GM10266 (cell line): Measurements from ENCODE around the gene FAM50A.

Experiments
- DNase-seq: peaks from one replicate; pipeline ENCODE4 v3.0.0; 2012; ENCODE audit errors: extremely low spot score
- TF ChIP-seq, protein P1 (sequence below): IDR thresholded peaks from 2 replicates; pipeline ENCODE4 v1.5.1; 2012; ENCODE audit warnings: mild to moderate bottlenecking, low read depth; ENCODE audit not compliant: control insufficient read depth, insufficient read depth; ENCODE audit errors: missing control alignments

The FAM50A gene

DNA sequence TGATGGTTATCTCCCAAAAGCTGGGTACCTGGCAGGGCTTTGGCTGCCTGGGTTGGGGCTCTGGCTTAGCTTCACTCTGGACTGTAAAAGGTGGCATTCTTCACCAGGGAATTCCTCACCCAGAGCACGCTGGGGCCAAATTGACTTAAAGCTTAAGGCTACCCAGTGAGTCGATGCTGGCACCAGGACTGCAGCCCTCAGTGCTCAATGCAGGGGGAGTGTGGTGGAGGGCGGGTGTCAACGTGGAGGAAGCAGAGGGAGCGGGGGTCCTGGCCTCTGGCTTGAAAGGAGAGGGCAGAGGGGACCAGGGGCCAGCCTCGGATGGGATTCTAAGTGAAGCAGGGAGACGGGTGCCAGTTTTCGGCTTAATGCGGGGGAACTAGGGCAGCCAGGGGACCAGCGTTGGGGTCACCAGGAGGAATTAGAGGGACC, 446 bp upstream of the FAM50A start:
- TF ChIP-seq, protein P1, sequence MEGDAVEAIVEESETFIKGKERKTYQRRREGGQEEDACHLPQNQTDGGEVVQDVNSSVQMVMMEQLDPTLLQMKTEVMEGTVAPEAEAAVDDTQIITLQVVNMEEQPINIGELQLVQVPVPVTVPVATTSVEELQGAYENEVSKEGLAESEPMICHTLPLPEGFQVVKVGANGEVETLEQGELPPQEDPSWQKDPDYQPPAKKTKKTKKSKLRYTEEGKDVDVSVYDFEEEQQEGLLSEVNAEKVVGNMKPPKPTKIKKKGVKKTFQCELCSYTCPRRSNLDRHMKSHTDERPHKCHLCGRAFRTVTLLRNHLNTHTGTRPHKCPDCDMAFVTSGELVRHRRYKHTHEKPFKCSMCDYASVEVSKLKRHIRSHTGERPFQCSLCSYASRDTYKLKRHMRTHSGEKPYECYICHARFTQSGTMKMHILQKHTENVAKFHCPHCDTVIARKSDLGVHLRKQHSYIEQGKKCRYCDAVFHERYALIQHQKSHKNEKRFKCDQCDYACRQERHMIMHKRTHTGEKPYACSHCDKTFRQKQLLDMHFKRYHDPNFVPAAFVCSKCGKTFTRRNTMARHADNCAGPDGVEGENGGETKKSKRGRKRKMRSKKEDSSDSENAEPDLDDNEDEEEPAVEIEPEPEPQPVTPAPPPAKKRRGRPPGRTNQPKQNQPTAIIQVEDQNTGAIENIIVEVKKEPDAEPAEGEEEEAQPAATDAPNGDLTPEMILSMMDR, result no peak
- no peak for DNase-seq

DNA sequence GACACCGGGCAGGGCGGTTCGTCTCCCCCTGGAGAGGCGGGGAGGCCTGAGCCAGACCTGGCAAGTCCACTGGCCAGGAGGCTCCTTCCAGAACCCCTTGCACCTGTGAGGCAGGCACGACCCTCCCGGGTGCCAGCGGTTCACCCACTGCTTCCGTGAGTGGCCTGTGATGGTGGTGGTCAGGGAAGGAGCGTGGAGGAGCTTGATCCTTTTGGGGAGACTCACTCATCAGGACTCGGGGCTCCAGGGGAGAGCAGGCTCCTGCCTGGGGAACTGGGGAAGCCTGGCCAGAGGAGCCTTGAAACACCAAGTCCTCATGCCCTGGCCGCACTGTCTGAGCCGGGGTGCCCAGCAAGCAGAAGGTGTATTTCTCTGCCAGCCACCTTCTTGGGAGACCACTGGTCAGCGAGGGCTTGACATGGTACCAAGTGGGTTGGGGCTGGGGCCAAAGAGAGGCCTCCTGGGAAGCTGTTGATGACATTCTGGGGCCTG, 860 bp downstream of the FAM50A start:
- TF ChIP-seq, protein P1, result no peak

DNA sequence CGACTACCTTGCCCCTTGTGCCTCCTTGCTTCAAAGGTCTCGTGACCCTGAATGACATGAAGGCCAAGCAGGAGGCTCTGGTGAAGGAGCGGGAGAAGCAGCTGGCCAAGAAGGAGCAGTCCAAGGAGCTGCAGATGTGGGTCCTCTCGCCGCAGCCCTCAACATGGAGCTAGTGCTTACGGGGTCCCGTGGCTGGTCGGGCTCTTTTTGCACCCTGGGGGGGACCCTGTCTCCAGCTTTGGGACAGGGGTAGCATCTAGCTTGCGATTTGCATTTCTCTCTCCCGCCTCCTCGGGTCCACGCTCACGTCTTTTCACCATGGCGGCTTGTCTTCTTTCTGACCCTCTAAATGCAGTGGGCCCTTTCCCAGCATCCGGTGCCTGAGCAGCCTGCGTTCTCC, 1.8 kb downstream of the FAM50A start:
- no peak for DNase-seq
- TF ChIP-seq, protein P1, result no peak

More for the DNA sequence above, 860 bp downstream of the FAM50A start:
- DNase-seq, result no peak

DNA sequence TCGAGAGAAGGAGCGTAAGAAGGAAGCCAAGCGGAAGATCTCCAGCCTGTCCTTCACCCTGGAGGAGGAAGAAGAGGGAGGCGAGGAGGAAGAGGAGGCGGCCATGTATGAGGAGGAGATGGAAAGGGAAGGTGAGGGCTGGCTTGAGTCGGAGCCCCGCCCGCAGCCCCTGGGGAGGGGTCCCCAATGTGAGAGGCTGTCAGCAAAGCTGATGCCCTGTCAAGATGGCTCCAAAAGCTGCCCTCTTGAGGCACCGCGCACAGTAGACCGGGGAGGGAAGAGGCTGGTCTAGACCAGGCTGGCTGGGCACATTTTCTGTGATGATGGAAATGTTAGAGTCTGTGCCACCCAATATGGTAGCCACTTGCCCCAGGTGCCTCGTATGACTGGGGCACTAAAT, 2.5 kb downstream of the FAM50A start:
- DNase-seq, result no peak
- TF ChIP-seq, protein P1, result no peak

DNA sequence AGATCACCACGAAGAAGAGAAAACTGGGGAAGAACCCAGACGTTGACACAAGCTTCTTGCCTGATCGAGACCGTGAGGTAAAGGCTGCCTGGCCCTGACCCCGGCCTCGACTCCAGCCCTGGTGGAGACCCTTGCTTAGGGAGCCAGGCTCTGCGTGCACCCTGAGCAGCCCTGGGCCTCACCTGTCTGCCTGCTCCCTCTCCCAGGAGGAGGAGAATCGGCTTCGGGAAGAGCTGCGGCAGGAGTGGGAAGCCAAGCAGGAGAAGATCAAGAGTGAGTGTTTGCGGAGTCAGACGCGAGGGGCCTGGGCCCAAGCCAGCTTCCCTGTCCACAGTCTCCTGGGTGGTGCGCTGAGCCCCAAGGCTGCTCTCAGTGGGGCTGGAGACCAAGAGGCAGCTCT, 4.5 kb downstream of the FAM50A start:
- DNase-seq, result no peak
- TF ChIP-seq, protein P1, result no peak

DNA sequence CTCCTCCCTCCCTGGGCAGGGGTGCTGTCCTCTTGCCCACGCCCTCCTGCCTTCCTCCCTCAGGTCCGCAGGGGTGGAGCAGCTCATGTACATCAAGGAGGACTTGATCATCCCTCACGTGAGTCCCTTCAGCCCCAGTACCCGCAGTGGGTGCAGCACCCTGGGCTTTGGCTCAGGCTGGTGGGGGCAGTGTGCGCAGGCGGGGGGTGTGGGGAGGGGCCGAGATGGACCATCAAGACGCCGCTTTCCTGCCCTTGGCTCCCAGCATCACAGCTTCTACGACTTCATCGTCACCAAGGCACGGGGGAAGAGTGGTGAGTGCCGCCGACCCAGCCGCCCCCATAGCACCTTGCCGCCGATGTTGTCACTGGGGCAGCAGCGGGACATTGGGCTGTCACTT, 5.7 kb downstream of the FAM50A start:
- TF ChIP-seq, protein P1, result no peak
- DNase-seq, result no peak

DNA sequence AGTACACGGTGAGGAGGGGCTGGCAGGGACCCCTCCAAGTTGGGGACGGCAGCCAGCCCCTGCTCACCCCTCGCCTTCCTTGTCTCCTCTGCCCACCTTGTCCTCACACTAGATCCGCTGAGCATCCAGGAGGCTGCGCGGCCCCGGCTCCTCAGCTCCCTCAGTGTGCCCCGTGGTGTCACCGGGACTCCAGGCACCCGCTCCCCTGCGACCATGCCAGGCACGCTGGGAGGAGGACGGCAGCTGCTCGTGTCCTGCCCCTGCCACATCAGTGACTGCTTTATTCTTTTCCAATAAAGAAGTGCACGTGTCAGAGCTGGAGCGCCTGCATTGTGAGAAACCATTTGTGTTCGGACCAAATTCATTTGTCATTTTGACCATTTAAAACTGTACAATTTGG, 6.4 kb downstream of the FAM50A start:
- TF ChIP-seq, protein P1, result no peak
- DNase-seq, result no peak
